NB4 (cell line): ENCODE measurements around the gene TMEM59L.

ENCODE experiments used
- DNase-seq: peaks from one replicate; pipeline ENCODE4 v3.0.0; 2010; ENCODE audit warnings: low read depth
- H3K4me3 ChIP-seq: one replicate; pipeline ENCODE4 v1.5.1; 2011; ENCODE audit warnings: mild to moderate bottlenecking, low read depth, low read length, moderate library complexity
- CTCF ChIP-seq: IDR thresholded peaks from one replicate; pipeline ENCODE4 v1.5.1; 2012; ENCODE audit warnings: low read depth, low read length
- MYC ChIP-seq: IDR thresholded peaks from 2 replicates; pipeline ENCODE4 v1.6.1; 2011; ENCODE audit warnings: low read depth, low read length
- POLR2A ChIP-seq: IDR thresholded peaks from 2 replicates; pipeline ENCODE4 v1.6.1; 2011; ENCODE audit warnings: mild to moderate bottlenecking; ENCODE audit not compliant: insufficient read length; ENCODE audit errors: extremely low read depth
- TF ChIP-seq, protein P1 (sequence below): IDR thresholded peaks from 2 replicates; pipeline ENCODE4 v1.6.1; 2011; ENCODE audit warnings: low read depth, low read length

Gene TMEM59L

DNA sequence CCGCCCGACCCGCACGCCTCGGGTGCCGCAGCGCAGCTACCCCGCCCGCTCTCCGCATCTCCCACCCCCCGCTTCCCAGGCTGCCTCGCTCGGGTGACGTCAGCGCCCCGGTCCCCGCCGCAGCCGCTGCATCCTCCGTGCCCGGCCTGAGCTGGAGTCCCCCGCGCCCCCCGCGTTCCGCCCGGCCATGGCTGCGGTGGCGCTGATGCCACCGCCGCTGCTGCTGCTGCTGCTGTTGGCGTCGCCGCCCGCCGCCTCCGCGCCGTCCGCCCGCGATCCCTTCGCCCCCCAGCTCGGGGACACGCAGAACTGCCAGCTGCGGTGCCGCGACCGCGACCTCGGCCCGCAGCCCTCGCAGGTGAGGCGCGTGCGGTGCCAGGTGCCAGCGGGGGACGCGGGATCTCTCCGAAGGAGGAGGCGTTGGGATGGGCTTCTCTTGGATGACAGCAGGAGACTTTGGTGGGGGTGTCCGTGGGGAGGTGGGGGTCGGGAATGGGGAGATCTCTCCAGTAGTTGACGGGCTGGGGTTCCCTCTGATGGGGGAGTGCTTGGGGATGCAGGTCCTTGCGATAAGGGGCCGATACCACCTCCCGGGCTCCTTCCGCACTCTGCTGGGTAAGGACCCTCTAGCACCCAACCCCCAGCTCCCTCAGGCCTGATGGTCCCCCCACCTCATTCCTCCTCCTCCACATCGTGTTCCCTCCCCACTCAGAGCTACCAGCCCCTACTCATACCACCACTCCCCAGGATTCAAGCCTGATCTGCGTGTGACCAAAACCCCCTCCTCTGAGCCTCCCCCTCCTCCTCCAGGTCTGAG, at the start of gene TMEM59L:
Gene TMEM59L, plus strand, starts transcription at position 99 of the 817 bp plus-strand sequence. Its CDS starts 89 bp downstream, at position 188.
- H3K4me3 ChIP-seq, result no peak within 1 kb of the TSS
- no peak for DNase-seq
- no peak for TF ChIP-seq POLR2A
- no peak for TF ChIP-seq CTCF
- TF ChIP-seq, protein P1, sequence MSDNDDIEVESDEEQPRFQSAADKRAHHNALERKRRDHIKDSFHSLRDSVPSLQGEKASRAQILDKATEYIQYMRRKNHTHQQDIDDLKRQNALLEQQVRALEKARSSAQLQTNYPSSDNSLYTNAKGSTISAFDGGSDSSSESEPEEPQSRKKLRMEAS, result no peak
- TF ChIP-seq MYC, result no peak

DNA sequence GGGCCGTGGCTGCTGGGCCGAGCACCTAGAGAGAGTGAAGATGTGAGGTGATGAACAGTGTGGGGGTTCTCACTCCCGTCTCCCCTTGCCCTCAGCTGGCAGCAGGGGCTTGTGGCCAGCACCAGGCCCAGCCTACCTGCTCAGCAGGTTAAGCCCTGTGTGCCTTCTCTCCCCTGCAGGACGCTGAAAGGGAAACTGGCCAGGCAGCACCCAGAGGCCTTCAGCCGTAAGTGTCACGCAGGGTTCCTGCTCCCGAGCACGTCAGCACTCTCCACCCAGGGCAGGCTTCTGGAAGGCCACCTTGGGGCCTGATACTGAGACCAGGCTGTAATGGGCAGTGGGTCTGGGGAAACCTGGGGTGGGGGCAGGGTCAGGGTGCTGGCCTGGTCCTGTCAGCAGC, 45.7 kb upstream of the TMEM59L start:
- TF ChIP-seq, protein P1, result no peak
- TF ChIP-seq POLR2A (no peak), MYC (no peak), CTCF (no peak)
- no peak overlapping the region for H3K4me3 ChIP-seq
- no peak for DNase-seq

DNA sequence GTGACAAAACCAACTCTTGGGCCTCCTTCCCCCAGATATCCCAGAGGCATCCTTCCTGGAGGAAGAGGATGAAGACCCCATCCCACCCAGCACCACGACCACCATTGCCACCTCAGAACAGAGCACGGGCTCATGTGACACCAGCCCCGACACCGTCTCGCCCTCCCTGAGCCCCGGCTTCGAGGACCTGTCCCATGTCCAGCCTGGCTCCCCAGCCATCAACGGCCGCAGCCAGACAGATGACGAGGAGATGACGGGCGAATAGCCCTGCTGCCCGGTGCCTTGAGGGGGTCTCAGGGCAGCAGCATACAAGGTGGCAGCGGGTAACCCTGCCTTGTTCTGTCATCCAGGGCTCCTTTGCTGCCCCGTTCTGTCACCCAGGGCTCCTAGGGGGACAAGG, 44.3 kb upstream of the TMEM59L start:
- no peak overlapping the region for H3K4me3 ChIP-seq
- no peak for DNase-seq
- TF ChIP-seq MYC (no peak), POLR2A (no peak), CTCF (no peak)
- TF ChIP-seq, protein P1, result no peak

DNA sequence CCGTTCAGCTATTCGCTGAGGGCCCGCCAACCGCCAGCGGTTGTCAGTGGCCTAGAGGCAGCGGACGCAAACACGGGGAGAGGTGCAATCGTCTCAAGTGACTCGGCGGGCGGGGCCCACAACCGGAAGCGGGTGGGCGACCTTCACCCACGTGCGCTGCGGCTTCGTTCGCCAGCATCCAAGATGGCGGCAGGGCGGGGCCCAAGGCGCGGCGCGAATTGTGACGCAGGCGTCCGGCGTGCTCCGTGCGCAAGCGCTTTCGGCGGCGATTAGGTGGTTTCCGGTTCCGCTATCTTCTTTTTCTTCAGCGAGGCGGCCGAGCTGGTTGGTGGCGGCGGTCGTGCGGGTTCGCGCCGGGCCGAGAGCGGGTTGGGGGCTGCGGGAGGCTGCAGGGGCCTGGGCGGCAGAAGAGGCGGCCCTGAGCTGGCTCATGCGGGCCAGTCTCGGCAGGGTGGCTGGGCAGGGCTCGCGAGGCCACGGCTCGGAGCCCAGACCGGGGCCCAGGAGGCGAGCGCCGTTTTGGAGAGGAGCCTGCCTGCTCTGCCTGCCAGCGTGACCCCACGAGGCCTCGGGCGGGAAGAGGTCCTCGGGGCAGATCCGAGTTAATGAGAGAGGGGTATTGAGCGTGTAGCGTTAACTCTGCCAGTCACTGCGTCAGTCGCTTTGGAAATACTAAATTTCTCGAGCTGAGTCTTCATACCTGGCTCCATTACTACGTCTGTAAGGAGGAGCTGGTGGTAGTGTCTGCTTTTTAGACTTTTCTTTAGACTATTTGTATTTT, 40.9 kb upstream of the TMEM59L start, which contains the start of gene UBA52:
Gene UBA52, plus strand, starts transcription at position 294 of the 781 bp plus-strand sequence. CDS start 1,444 bp downstream, outside the sequence.
- DNase-seq, result peak; percentile 98
- TF ChIP-seq MYC (peak; percentile 99), CTCF (no peak), POLR2A (peak; percentile 91)
- TF ChIP-seq, protein P1, result peak; percentile 100
- H3K4me3 ChIP-seq, result peak within 1 kb of the TSS; percentile 100

DNA sequence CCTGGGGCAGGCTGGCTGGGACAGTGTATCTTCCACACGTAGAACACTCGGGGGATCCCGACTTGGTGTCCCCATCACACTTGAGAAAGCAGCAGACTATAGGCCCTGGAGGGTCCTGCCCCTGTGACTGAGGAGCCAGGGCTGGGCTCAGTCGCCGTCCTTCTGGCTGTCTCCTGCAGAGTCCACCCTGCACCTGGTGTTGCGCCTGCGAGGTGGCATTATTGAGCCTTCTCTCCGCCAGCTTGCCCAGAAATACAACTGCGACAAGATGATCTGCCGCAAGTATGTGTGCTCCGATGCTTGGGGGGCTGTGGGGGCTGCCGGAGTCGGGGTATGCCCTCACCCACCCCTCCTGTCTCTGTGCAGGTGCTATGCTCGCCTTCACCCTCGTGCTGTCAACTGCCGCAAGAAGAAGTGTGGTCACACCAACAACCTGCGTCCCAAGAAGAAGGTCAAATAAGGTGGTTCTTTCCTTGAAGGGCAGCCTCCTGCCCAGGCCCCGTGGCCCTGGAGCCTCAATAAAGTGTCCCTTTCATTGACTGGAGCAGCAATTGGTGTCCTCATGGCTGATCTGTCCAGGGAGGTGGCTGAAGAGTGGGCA, 37.9 kb upstream of the TMEM59L start:
- no peak overlapping the region for H3K4me3 ChIP-seq
- DNase-seq, result no peak
- TF ChIP-seq, protein P1, result no peak
- no peak for TF ChIP-seq POLR2A
- TF ChIP-seq CTCF, result no peak
- no peak for TF ChIP-seq MYC
